A549 treated with DMSO at 1 μM for 4 hours (cell line): Measurements from ENCODE around the gene COMMD6. TPM values are rescaled to one million over a fixed set of nuclear protein-coding genes. Genes with fewer than 3 reads are reported as not detected.

Source experiments
- total RNA-seq: library from RNA; stranded (reverse); fragments of 200-300 nt; extraction: Qiagen RNA extraction; gene quantifications from 5 replicates; pipeline ENCODE4 v1.2.3, GENCODE V29; 2022; ENCODE audit warnings: low read depth

Gene COMMD6
- 133 to 161 TPM (median 152 TPM) in 5 replicates for total RNA-seq

GRCh38 chr13:75537401-75538365, at the start of gene COMMD6:
Gene COMMD6, minus strand, starts transcription at chr13:75537841. Its CDS starts 36 bp downstream, at chr13:75537805.

GRCh38 chr13:75549262-75550158, 11.9 kb upstream of the COMMD6 start, which contains the start of gene UCHL3:
Gene UCHL3, plus strand, starts transcription at chr13:75549791. Its CDS starts 30 bp downstream, at chr13:75549821.

DNA sequence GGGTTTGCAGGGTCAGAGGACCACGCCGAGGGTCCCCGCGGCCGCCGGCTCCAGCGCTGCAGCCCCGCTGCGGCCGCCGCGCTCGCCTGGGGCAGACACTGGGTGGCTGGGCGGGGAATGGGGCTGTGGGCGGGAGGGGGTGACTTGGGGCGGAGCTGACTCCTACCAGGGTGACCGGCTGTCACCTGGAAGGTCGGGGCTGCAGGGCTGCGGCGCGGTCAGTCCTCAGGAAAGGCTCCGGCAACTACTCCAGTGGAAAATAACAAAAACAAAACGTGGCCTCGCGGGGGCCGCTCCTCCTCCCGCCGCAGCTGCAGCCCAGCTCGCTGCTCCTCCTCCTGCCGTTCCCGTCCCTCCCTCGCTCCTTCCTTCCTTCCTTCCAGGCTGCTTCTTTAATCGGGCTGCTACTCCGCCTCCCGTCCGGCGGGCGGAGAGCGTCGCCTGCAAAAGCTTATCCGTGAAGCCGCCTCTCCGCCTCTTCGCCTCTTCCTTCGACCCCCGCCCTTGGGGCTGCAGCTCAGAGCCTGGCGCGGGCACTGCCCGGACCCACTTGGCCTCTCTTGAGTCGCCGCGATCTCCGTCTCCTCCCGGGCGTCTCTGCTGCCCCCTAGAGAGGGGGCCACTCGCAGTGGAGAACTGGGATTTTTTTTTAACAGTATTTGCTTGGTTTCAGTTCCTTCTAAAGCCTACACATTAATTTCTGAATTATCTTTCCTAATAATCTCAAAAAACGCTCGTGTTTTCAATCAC, 55.4 kb downstream of the COMMD6 start, which contains the start of gene TBC1D4:
TSS of gene TBC1D4 (minus strand) at position 100 of the 750 bp plus-strand sequence. CDS start 402 bp downstream, outside the sequence.

Other genes with a start within 250 kb of the COMMD6 start
- 16.1 to 21.7 TPM (median 19.7 TPM) in 5 replicates for gene TBC1D4, start 55.7 kb downstream of the COMMD6 start, total RNA-seq
- 45.9 to 54.9 TPM (median 51.7 TPM) in 5 replicates for gene UCHL3, start 11.9 kb upstream of the COMMD6 start, total RNA-seq
- 37.8 to 49.1 TPM (median 46.0 TPM) in 5 replicates for gene LMO7, start 98.5 kb upstream of the COMMD6 start, total RNA-seq